Lower leg skin (tissue), 3 donors: Measurements from ENCODE around the gene BBOX1.

Experiments used
- CTCF ChIP-seq, 3 donors: fragments of 450-650 bp; IDR thresholded peaks; one replicate each; pipeline ENCODE4 v1.5.1; 2016; ENCODE audit warnings: antibody characterized with exemption in 3 of 3, mild to moderate bottlenecking in 3 of 3, moderate library complexity in 2 of 3
- POLR2A ChIP-seq, 2 donors: fragments of 450-650 bp; IDR thresholded peaks; one replicate each; pipeline ENCODE4 v1.6.1; 2016 to 2017; ENCODE audit warnings: antibody characterized with exemption in 2 of 2, mild to moderate bottlenecking in 1 of 2, moderate library complexity in 1 of 2

DNA sequence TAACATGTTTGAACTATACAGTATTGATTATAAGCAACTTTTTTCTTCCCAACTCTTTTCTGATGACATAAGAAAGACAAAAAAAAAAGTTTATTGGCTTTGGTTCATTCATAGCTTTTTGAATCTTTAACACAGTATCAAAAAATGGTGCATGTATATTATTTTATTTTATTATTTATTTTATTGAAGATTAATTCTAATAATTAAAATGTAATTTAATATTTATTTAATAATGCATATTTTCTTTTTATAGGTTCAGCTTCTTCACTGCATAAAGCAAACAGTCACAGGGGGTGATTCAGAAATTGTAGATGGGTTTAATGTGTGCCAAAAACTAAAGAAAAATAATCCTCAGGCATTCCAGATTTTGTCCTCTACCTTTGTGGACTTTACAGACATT is 78.8 kb downstream of the BBOX1 start:
- TF ChIP-seq POLR2A (IDR thresholded peaks at IDR 0.05) (no peak), CTCF (IDR thresholded peaks at IDR 0.05) (no peak)
